Activated CD4-positive, alpha-beta T cell treated with anti-CD3 and anti-CD28 coated beads, Interleukin-2, Interleukin-4, amounts not matched to agents 100 ng/mL and 50 ng/mL, durations not matched to agents 16 hours and 8 hours (primary cell): Measurements from ENCODE around the gene ZNF362.
A peak's percentile ranks its signal among the peaks of the same experiment; 100 is the strongest.
"Not testable (repeated sequence)": the region's sequence is repeated elsewhere in the genome, so short reads cannot be mapped to it uniquely, and the experiment has no call there.

Source experiments
- DNase-seq: peaks from one replicate; pipeline ENCODE4 v3.0.0-alpha.2; 2020; ENCODE audit warnings: low spot score

The ZNF362 gene

GRCh38 chr1:33256471-33257206 is at the start of gene ZNF362:
TSS of gene ZNF362 (plus strand) at chr1:33256492. CDS start at chr1:33270575, 14,083 bp downstream.
- DNase-seq = peak; percentile 61

- no peak for DNase-seq
Measured at GRCh38 chr1:33211972-33212371, 44.3 kb upstream of the ZNF362 start.

- DNase-seq = no peak
Measured at GRCh38 chr1:33219886-33220661, 36.2 kb upstream of the ZNF362 start.

- DNase-seq = no peak
Measured at GRCh38 chr1:33220676-33221384, 35.5 kb upstream of the ZNF362 start.

GRCh38 chr1:33221385-33221758 is 34.9 kb upstream of the ZNF362 start:
- DNase-seq = no peak

- no peak for DNase-seq
Measured at GRCh38 chr1:33222381-33222780, 33.9 kb upstream of the ZNF362 start.

GRCh38 chr1:33224166-33224707 is 32.1 kb upstream of the ZNF362 start:
- no peak for DNase-seq

GRCh38 chr1:33225586-33225985 is 30.7 kb upstream of the ZNF362 start:
- no peak for DNase-seq

GRCh38 chr1:33228935-33229487 is 27.3 kb upstream of the ZNF362 start:
- no peak for DNase-seq

GRCh38 chr1:33231166-33231565 is 25.1 kb upstream of the ZNF362 start:
- DNase-seq = no peak

- DNase-seq = no peak
Measured at GRCh38 chr1:33232716-33233115, 23.6 kb upstream of the ZNF362 start.

GRCh38 chr1:33234131-33234530 is 22.2 kb upstream of the ZNF362 start:
- no peak for DNase-seq

GRCh38 chr1:33234588-33234990 is 21.7 kb upstream of the ZNF362 start:
- DNase-seq = no peak

- DNase-seq = no peak
Measured at GRCh38 chr1:33235521-33235920, 20.8 kb upstream of the ZNF362 start.

GRCh38 chr1:33236498-33236897 is 19.8 kb upstream of the ZNF362 start:
- DNase-seq = no peak

- DNase-seq = peak; percentile 23
Measured at GRCh38 chr1:33237579-33237978, 18.7 kb upstream of the ZNF362 start.

GRCh38 chr1:33238194-33238724 is 18.0 kb upstream of the ZNF362 start:
- not testable (repeated sequence) for DNase-seq

GRCh38 chr1:33239410-33239809 is 16.9 kb upstream of the ZNF362 start:
- DNase-seq = not testable (repeated sequence)

GRCh38 chr1:33241866-33242265 is 14.4 kb upstream of the ZNF362 start:
- DNase-seq = no peak

- DNase-seq = no peak
Measured at GRCh38 chr1:33242652-33243051, 13.6 kb upstream of the ZNF362 start.

GRCh38 chr1:33244143-33244808 is 12.0 kb upstream of the ZNF362 start:
- no peak for DNase-seq
